HepG2 (cell line): ENCODE data around the gene NFKBIL1. TPM values are rescaled to one million over a fixed set of nuclear protein-coding genes. Genes with fewer than 3 reads are reported as not detected.

Source experiments
- HINFP ChIP-seq: sonication (generic); formaldehyde crosslinking; IDR thresholded peaks from 2 replicates; pipeline ENCODE4 v1.4.0; 2020; ENCODE audit warnings: low read depth, mild to moderate bottlenecking, missing genetic modification reagents
- HNRNPUL1 ChIP-seq: fragments of 200-400 bp; formaldehyde crosslinking; IDR thresholded peaks from 2 replicates; pipeline ENCODE4 v1.6.1; 2017; ENCODE audit warnings: low read depth, mild to moderate bottlenecking, low read length, moderate library complexity
- HOXD1 ChIP-seq: sonication (generic); formaldehyde crosslinking; IDR thresholded peaks from 2 replicates; pipeline ENCODE4 v1.5.0; 2020; ENCODE audit warnings: missing genetic modification reagents
- KAT2B ChIP-seq: fragments of 150-350 bp; IDR thresholded peaks from 2 replicates; pipeline ENCODE4 v1.6.1; 2014; ENCODE audit warnings: low read depth, low read length, borderline replicate concordance
- NCOR1 ChIP-seq: fragments of 200-600 bp; sonication (generic); IDR thresholded peaks from 2 replicates; pipeline ENCODE4 v1.7.0; 2017; ENCODE audit warnings: antibody characterized with exemption, low read length, borderline replicate concordance
- NPAS2 ChIP-seq: sonication (generic); formaldehyde crosslinking; IDR thresholded peaks from 2 replicates; pipeline ENCODE4 v1.8.0; 2022; ENCODE audit warnings: mild to moderate bottlenecking, missing genetic modification reagents, borderline replicate concordance
- YEATS4 ChIP-seq: sonication (generic); formaldehyde crosslinking; IDR thresholded peaks from 2 replicates; pipeline ENCODE4 v1.4.0; 2020; ENCODE audit warnings: missing genetic modification reagents, borderline replicate concordance
- ZBTB1 ChIP-seq: sonication (generic); formaldehyde crosslinking; IDR thresholded peaks from 2 replicates; pipeline ENCODE4 v1.4.0; 2020; ENCODE audit warnings: missing genetic modification reagents, borderline replicate concordance
- ZBTB34 ChIP-seq: sonication (generic); formaldehyde crosslinking; IDR thresholded peaks from 2 replicates; pipeline ENCODE4 v1.8.0; 2022; ENCODE audit warnings: mild to moderate bottlenecking, missing genetic modification reagents
- ZFP36L2 ChIP-seq: sonication (generic); formaldehyde crosslinking; IDR thresholded peaks from 2 replicates; pipeline ENCODE4 v1.4.0; 2020; ENCODE audit warnings: missing genetic modification reagents
- ZMAT5 ChIP-seq: sonication (generic); formaldehyde crosslinking; IDR thresholded peaks from 2 replicates; pipeline ENCODE4 v1.5.0; 2020; ENCODE audit warnings: mild to moderate bottlenecking, low read depth, missing genetic modification reagents, borderline replicate concordance
- ZNF546 ChIP-seq: sonication (generic); formaldehyde crosslinking; conservative IDR thresholded peaks from 2 replicates; pipeline ENCODE4 v1.8.1; 2023; ENCODE audit warnings: mild to moderate bottlenecking, missing genetic modification reagents
- ZNF564 ChIP-seq: sonication (generic); formaldehyde crosslinking; IDR thresholded peaks from 2 replicates; pipeline ENCODE4 v1.8.1; 2023; ENCODE audit warnings: mild to moderate bottlenecking, missing genetic modification reagents
- ZNF570 ChIP-seq: sonication (generic); formaldehyde crosslinking; IDR thresholded peaks from 2 replicates; pipeline ENCODE4 v1.4.0; 2020; ENCODE audit warnings: mild to moderate bottlenecking, missing genetic modification reagents, borderline replicate concordance
- ZNF609 ChIP-seq: sonication (generic); formaldehyde crosslinking; IDR thresholded peaks from 2 replicates; pipeline ENCODE4 v1.4.0; 2020; ENCODE audit warnings: mild to moderate bottlenecking, missing genetic modification reagents, borderline replicate concordance
- ZNF639 ChIP-seq: conservative IDR thresholded peaks from 2 replicates; pipeline ENCODE4 v1.6.1; 2018; ENCODE audit warnings: missing genetic modification reagents
- ZNF839 ChIP-seq: sonication (generic); formaldehyde crosslinking; IDR thresholded peaks from 2 replicates; pipeline ENCODE4 v1.4.0; 2020; ENCODE audit warnings: missing genetic modification reagents, mild to moderate bottlenecking, borderline replicate concordance
- ZSCAN12 ChIP-seq: sonication (generic); formaldehyde crosslinking; IDR thresholded peaks from 2 replicates; pipeline ENCODE4 v1.9.0; 2021; ENCODE audit warnings: mild to moderate bottlenecking, missing genetic modification reagents
- polyA plus RNA-seq, 8 experiments: library from polyadenylated mRNA; depleted of rRNA in 3 of 8; stranded (reverse) in 7 of 8; unstranded in 1 of 8; fragments of >200 nt; fragmentation: Illumina TruSeq in 4 of 8; extraction: Trizol in 4 of 8; gene quantifications; 2 replicates each; pipeline versions ENCODE4 v1.2.1 to v1.2.3, GENCODE V29; 2011 to 2016; ENCODE audit warnings: low read depth in 4 of 8, missing spikeins in 1 of 8, mixed read lengths in 1 of 8; ENCODE audit not compliant: insufficient read depth in 1 of 8
- total RNA-seq, 5 experiments: library from RNA; depleted of rRNA; stranded (reverse); fragments of >200 nt; fragmentation: Illumina TruSeq; extraction: Trizol; gene quantifications; 2 replicates each; pipeline ENCODE4 v1.2.3, GENCODE V29; 2016; ENCODE audit warnings: low read depth in 1 of 5

The NFKBIL1 gene
- total and polyA plus RNA-seq, 2 of the 13 experiments (the other 11 are each of a cell fraction or from before 2014, with no cell fraction given), result 9.7 to 19.5 TPM

- TF ChIP-seq YEATS4 (CRISPR knock-in tag) (peak; percentile 99), ZNF609 (peak; percentile 37; the same call in 1 of the 2 replicates), ZBTB34 (CRISPR knock-in tag) (peak; percentile 61; the same call in 1 of the 2 replicates), ZNF639 (CRISPR knock-in tag) (peak; percentile 20), NPAS2 (no peak), NCOR1 (peak; percentile 81; the same call in 1 of the 2 replicates), KAT2B (peak; percentile 27; the same call in 1 of the 2 replicates), ZNF570 (CRISPR knock-in tag) (0 out of 2 replicates have a peak, but pooled peaks have one; percentile 38), ZNF564 (peak; percentile 96), ZNF839 (CRISPR knock-in tag) (peak; percentile 96), HINFP (CRISPR knock-in tag) (no peak; the same call in 1 of the 2 replicates), HNRNPUL1 (no peak), ZNF546 (peak; percentile 88), ZBTB1 (CRISPR knock-in tag) (0 out of 2 replicates have a peak, but pooled peaks have one; percentile 52), HOXD1 (peak; percentile 87), ZSCAN12 (CRISPR knock-in tag) (0 out of 2 replicates have a peak, but pooled peaks have one; percentile 57), ZMAT5 (no peak), ZFP36L2 (CRISPR knock-in tag) (no peak)
Observed at GRCh38 chr6:31541658-31542521, 5.5 kb upstream of the NFKBIL1 start, which contains the start of gene DDX39B (continued).
